A549 treated with Mapracorat at 1 μM for 4 hours (cell line): ENCODE measurements around the gene INPP5E. TPM values are rescaled to one million over a fixed set of nuclear protein-coding genes. Genes with fewer than 3 reads are reported as not detected.

ENCODE experiments used
- total RNA-seq: library from RNA; stranded (reverse); fragments of 200-300 nt; extraction: Qiagen RNA extraction; gene quantifications from 5 replicates; pipeline ENCODE4 v1.2.3, GENCODE V29; 2022

INPP5E gene
- total RNA-seq: 13.8 to 22.7 TPM (median 20.9 TPM) in 5 replicates

GRCh38 chr9:136439481-136440408 is at the start of gene INPP5E:
Gene INPP5E (minus strand): TSS chr9:136439845. CDS start chr9:136439419, 426 bp downstream.

GRCh38 chr9:136482793-136483588 is 43.3 kb upstream of the INPP5E start, which contains the start of gene SEC16A:
Gene SEC16A (minus strand): TSS chr9:136483040. CDS start chr9:136477615, 5,425 bp downstream.

GRCh38 chr9:136410500-136411287 is 29.0 kb downstream of the INPP5E start, which contains the start of the genes ENTR1 and PMPCA:
Gene ENTR1 (minus strand): TSS chr9:136410614. CDS start chr9:136410397, 217 bp downstream.
Gene PMPCA (plus strand): TSS chr9:136410658. CDS start chr9:136410669, 11 bp downstream.

GRCh38 chr9:136400038-136400834 is 39.4 kb downstream of the INPP5E start, which contains the start of gene SNAPC4:
Gene SNAPC4 (minus strand): TSS chr9:136400170. CDS start chr9:136398428, 1,742 bp downstream.

Other genes starting within 250 kb of the INPP5E start
- gene LHX3, start 234.7 kb downstream of the INPP5E start, total RNA-seq: 0.05 to 0.20 TPM (median 0.12 TPM) in 5 replicates
- gene QSOX2, start 194.0 kb downstream of the INPP5E start, total RNA-seq: 22.2 to 27.8 TPM (median 27.2 TPM) in 5 replicates
- gene CCDC187, start 135.8 kb downstream of the INPP5E start, total RNA-seq: 0.05 TPM in 1 of 5 replicates, not detected in the others
- 9.3 to 15.6 TPM (median 13.1 TPM) in 5 replicates for gene GPSM1, start 112.3 kb downstream of the INPP5E start, total RNA-seq
- gene DNLZ, start 76.1 kb downstream of the INPP5E start, total RNA-seq: 22.3 to 44.7 TPM (median 37.5 TPM) in 5 replicates
- gene CARD9, start 66.2 kb downstream of the INPP5E start, total RNA-seq: 0.50 to 1.8 TPM (median 1.3 TPM) in 5 replicates
- 9.5 to 14.3 TPM (median 13.0 TPM) in 5 replicates for gene SNAPC4, start 39.7 kb downstream of the INPP5E start, total RNA-seq
- gene ENTR1, start 29.2 kb downstream of the INPP5E start, total RNA-seq: 54.8 to 78.3 TPM (median 73.3 TPM) in 5 replicates
- 75.7 to 91.9 TPM (median 81.3 TPM) in 5 replicates for gene PMPCA, start 29.2 kb downstream of the INPP5E start, total RNA-seq
- 49.0 to 59.6 TPM (median 57.8 TPM) in 5 replicates for gene SEC16A, start 43.2 kb upstream of the INPP5E start, total RNA-seq
- 7.3 to 12.9 TPM (median 12.0 TPM) in 5 replicates for gene NOTCH1, start 106.2 kb upstream of the INPP5E start, total RNA-seq
- 34.8 to 56.2 TPM (median 54.2 TPM) in 5 replicates for gene EGFL7, start 223.1 kb upstream of the INPP5E start, total RNA-seq
- gene AGPAT2, start 247.6 kb upstream of the INPP5E start, total RNA-seq: 68.4 to 107 TPM (median 106 TPM) in 5 replicates